ENCODE data around the gene HSD17B3.
"Not testable (repeated sequence)": the region's sequence is repeated elsewhere in the genome, so short reads cannot be mapped to it uniquely, and the experiment has no call there.

Gene HSD17B3

GRCh38 chr9:96305171-96305570 lies 3.2 kb upstream of the HSD17B3 start:
- no peak for DNase-seq

GRCh38 chr9:96304230-96304629 lies 2.3 kb upstream of the HSD17B3 start:
- no peak for DNase-seq

- DNase-seq: no peak
These were observed 2.2 kb downstream of the HSD17B3 start for GRCh38 chr9:96299823-96300222.

- no peak for DNase-seq
These were observed 7.8 kb downstream of the HSD17B3 start for GRCh38 chr9:96294159-96294545.

GRCh38 chr9:96293498-96294158 lies 8.3 kb downstream of the HSD17B3 start:
- no peak for DNase-seq

- DNase-seq: no peak
These were observed 12.6 kb downstream of the HSD17B3 start for GRCh38 chr9:96289392-96289791.

- no peak for DNase-seq
These were observed 20.3 kb downstream of the HSD17B3 start for GRCh38 chr9:96281641-96282040.

- no peak for DNase-seq
These were observed 22.0 kb downstream of the HSD17B3 start for GRCh38 chr9:96279932-96280331.

GRCh38 chr9:96274939-96275338 lies 27.0 kb downstream of the HSD17B3 start:
- DNase-seq: no peak

- no peak for DNase-seq
These were observed 31.7 kb downstream of the HSD17B3 start for GRCh38 chr9:96270236-96270744.

GRCh38 chr9:96258967-96259366 lies 43.0 kb downstream of the HSD17B3 start:
- no peak for DNase-seq

- DNase-seq: no peak
These were observed 45.2 kb downstream of the HSD17B3 start for GRCh38 chr9:96256800-96257199.

GRCh38 chr9:96255698-96256097 lies 46.3 kb downstream of the HSD17B3 start:
- no peak for DNase-seq

- DNase-seq: no peak
These were observed 48.8 kb downstream of the HSD17B3 start for GRCh38 chr9:96253059-96253696.

- DNase-seq: no peak
These were observed 50.5 kb downstream of the HSD17B3 start for GRCh38 chr9:96251451-96251850.

GRCh38 chr9:96249746-96250145 lies 52.2 kb downstream of the HSD17B3 start:
- DNase-seq: no peak

- no peak for DNase-seq
These were observed 55.7 kb downstream of the HSD17B3 start for GRCh38 chr9:96246267-96246671.

- no peak for DNase-seq
These were observed 56.6 kb downstream of the HSD17B3 start for GRCh38 chr9:96245399-96245798.

- no peak for DNase-seq
These were observed 58.2 kb downstream of the HSD17B3 start for GRCh38 chr9:96243778-96244177.

GRCh38 chr9:96242811-96243210 lies 59.2 kb downstream of the HSD17B3 start:
- DNase-seq: no peak

- no peak for DNase-seq
These were observed 60.6 kb downstream of the HSD17B3 start for GRCh38 chr9:96241391-96241809.

- no peak for DNase-seq
These were observed 65.0 kb downstream of the HSD17B3 start for GRCh38 chr9:96236854-96237550.

- DNase-seq: not testable (repeated sequence)
These were observed 65.6 kb downstream of the HSD17B3 start for GRCh38 chr9:96236337-96236736.

Measured in NCI-H1417 treated with DMSO at 0.1 percent for 48 hours (cell line).